HL-60 (cell line): Measurements from ENCODE around the gene MRPL57.

Experiments
- POLR2AphosphoS5 ChIP-seq: IDR thresholded peaks from 2 replicates; pipeline ENCODE4 v1.6.1; 2012; ENCODE audit warnings: low read depth
- TF ChIP-seq, protein P1 (sequence below): IDR thresholded peaks from one replicate; pipeline ENCODE4 v1.5.1; 2011; ENCODE audit warnings: low read length, control low read depth, inconsistent platforms; ENCODE audit not compliant: insufficient read depth

- TF ChIP-seq, protein P1, sequence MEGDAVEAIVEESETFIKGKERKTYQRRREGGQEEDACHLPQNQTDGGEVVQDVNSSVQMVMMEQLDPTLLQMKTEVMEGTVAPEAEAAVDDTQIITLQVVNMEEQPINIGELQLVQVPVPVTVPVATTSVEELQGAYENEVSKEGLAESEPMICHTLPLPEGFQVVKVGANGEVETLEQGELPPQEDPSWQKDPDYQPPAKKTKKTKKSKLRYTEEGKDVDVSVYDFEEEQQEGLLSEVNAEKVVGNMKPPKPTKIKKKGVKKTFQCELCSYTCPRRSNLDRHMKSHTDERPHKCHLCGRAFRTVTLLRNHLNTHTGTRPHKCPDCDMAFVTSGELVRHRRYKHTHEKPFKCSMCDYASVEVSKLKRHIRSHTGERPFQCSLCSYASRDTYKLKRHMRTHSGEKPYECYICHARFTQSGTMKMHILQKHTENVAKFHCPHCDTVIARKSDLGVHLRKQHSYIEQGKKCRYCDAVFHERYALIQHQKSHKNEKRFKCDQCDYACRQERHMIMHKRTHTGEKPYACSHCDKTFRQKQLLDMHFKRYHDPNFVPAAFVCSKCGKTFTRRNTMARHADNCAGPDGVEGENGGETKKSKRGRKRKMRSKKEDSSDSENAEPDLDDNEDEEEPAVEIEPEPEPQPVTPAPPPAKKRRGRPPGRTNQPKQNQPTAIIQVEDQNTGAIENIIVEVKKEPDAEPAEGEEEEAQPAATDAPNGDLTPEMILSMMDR, result no peak
- TF ChIP-seq POLR2AphosphoS5, result no peak
Measured at GRCh38 chr13:21202767-21203531, 26.5 kb downstream of the MRPL57 start.
